ENCODE data around the gene AZI2. TPM values are rescaled to one million over a fixed set of nuclear protein-coding genes. Genes with fewer than 3 reads are reported as not detected.

The AZI2 gene
- total RNA-seq, 1 donor from 2014 or later, result 74.0 TPM

GRCh38 chr3:28280781-28281180 is 67.8 kb downstream of the AZI2 start:
- Mint-ChIP-seq H3K4me1 (no peaks in the 10 kb centered on the region), H3K27ac (no peak overlapping the region), H3K4me3 (no peak overlapping the region), H3K27me3 (ENCODE audit: insufficient read depth, low read depth) (no peaks in the 10 kb centered on the region), H3K36me3 (peaks cover 10% of the 10 kb centered on the region), H3K9me3 (no peaks in the 10 kb centered on the region)
- Histone ChIP-seq H4K20me1 (ENCODE audit: low read depth) (no peaks in the 10 kb centered on the region), H3K4me3 (no peak overlapping the region), H3K27ac (no peak overlapping the region), H3K4me1 (no peaks in the 10 kb centered on the region), H3K9ac (no peak overlapping the region), H3F3A (ENCODE audit: low read depth) (no peaks in the 10 kb centered on the region), H3K27me3 (no peaks in the 10 kb centered on the region), H3K79me2 (ENCODE audit: low read depth) (no peaks in the 10 kb centered on the region), H3K4me2 (no peak overlapping the region), H3K9me3 (ENCODE audit: low read depth) (no peaks in the 10 kb centered on the region), H3K36me3 (no peaks in the 10 kb centered on the region), H2AFZ (replicated peaks) (no peak overlapping the region)
- no peak for DNase-seq (ENCODE audit: low spot score)
- TF ChIP-seq EZH2 (IDR thresholded peaks at IDR 0.05) (no peak), CTCF (IDR thresholded peaks at IDR 0.05) (no peak), EZH2phosphoT487 (IDR thresholded peaks at IDR 0.05) (no peak)

- H2AFZ ChIP-seq (replicated peaks), result no peak overlapping the region
- no peaks in the 10 kb centered on the region for H4K20me1 ChIP-seq (ENCODE audit: low read depth)
- Mint-ChIP-seq H3K4me3 (no peak overlapping the region), H3K9me3 (peaks cover 2% of the 10 kb centered on the region), H3K4me1 (no peaks in the 10 kb centered on the region), H3K27ac (no peak overlapping the region), H3K27me3 (ENCODE audit: insufficient read depth, low read depth) (no peaks in the 10 kb centered on the region), H3K36me3 (peaks cover 12% of the 10 kb centered on the region)
- H3K9ac ChIP-seq, result no peak overlapping the region
- DNase-seq (ENCODE audit: low spot score), result no peak
- TF ChIP-seq EZH2phosphoT487 (IDR thresholded peaks at IDR 0.05) (no peak), EZH2 (IDR thresholded peaks at IDR 0.05) (no peak), CTCF (IDR thresholded peaks at IDR 0.05) (no peak)
- H3K4me1 ChIP-seq, result no peaks in the 10 kb centered on the region
- H3K79me2 ChIP-seq (ENCODE audit: low read depth), result no peaks in the 10 kb centered on the region
- no peaks in the 10 kb centered on the region for H3K36me3 ChIP-seq
- no peaks in the 10 kb centered on the region for H3K27me3 ChIP-seq
- H3K4me2 ChIP-seq, result no peak overlapping the region
- no peaks in the 10 kb centered on the region for H3F3A ChIP-seq (ENCODE audit: low read depth)
- no peak overlapping the region for H3K4me3 ChIP-seq
- H3K9me3 ChIP-seq (ENCODE audit: low read depth), result no peaks in the 10 kb centered on the region
- H3K27ac ChIP-seq, result no peak overlapping the region
These were observed 68.9 kb downstream of the AZI2 start for GRCh38 chr3:28279770-28280169.

- no peaks in the 10 kb centered on the region for H3K4me1 Mint-ChIP-seq
- Histone ChIP-seq H2AFZ (replicated peaks) (no peak overlapping the region), H3K27me3 (no peaks in the 10 kb centered on the region), H3K27ac (no peak overlapping the region), H3K4me2 (no peak overlapping the region), H3K36me3 (no peaks in the 10 kb centered on the region), H3K9me3 (ENCODE audit: low read depth) (no peaks in the 10 kb centered on the region), H3F3A (ENCODE audit: low read depth) (no peaks in the 10 kb centered on the region), H3K4me3 (no peak overlapping the region), H3K4me1 (no peaks in the 10 kb centered on the region), H4K20me1 (ENCODE audit: low read depth) (no peaks in the 10 kb centered on the region), H3K9ac (no peak overlapping the region), H3K79me2 (ENCODE audit: low read depth) (no peaks in the 10 kb centered on the region)
- TF ChIP-seq EZH2 (IDR thresholded peaks at IDR 0.05) (no peak), EZH2phosphoT487 (IDR thresholded peaks at IDR 0.05) (no peak), CTCF (IDR thresholded peaks at IDR 0.05) (no peak)
- DNase-seq (ENCODE audit: low spot score), result no peak
- no peak overlapping the region for H3K27ac Mint-ChIP-seq
- H3K9me3 Mint-ChIP-seq, result peaks cover 7% of the 10 kb centered on the region
- no peak overlapping the region for H3K4me3 Mint-ChIP-seq
- peaks cover 16% of the 10 kb centered on the region for H3K36me3 Mint-ChIP-seq
- no peaks in the 10 kb centered on the region for H3K27me3 Mint-ChIP-seq (ENCODE audit: insufficient read depth, low read depth)
These were observed 69.7 kb downstream of the AZI2 start for GRCh38 chr3:28278918-28279317.
